C4-2B (cell line): ENCODE measurements around the gene ELP5.

ENCODE experiments used
- CTCF ChIP-seq: fragments of 450-650 bp; conservative IDR thresholded peaks from 2 replicates; pipeline ENCODE4 v1.5.1; 2017; ENCODE audit warnings: mild to moderate bottlenecking
- ZFX ChIP-seq: fragments of 450-650 bp; IDR thresholded peaks from 2 replicates; pipeline ENCODE4 v1.6.1; 2017

GRCh38 chr17:7232114-7232513, 19.9 kb upstream of the ELP5 start:
- TF ChIP-seq CTCF: no peak
- TF ChIP-seq ZFX: no peak
